Naive thymus-derived CD4-positive, alpha-beta T cell (primary cell): ENCODE measurements around the gene FRMD5. TPM values are rescaled to one million over a fixed set of nuclear protein-coding genes. Genes with fewer than 3 reads are reported as not detected.

Source experiments
- ATAC-seq: fragments of 150-1000 bp; cut with Tn5 transposase; 2 replicates; pipeline ENCODE4 v1.10.0; 2021; ENCODE audit warnings: mild to moderate bottlenecking, moderate library complexity
- CTCF ChIA-PET: fragments of 350-600 bp; sonication (Branson Sonifier 250); formaldehyde crosslinking; loops from one replicate; lab custom pipeline; 2021; ENCODE audit warnings: antibody characterized with exemption; lab: Charles Lee
- POLR2A ChIA-PET: fragments of 350-600 bp; sonication (Branson Sonifier 250); formaldehyde crosslinking; loops from one replicate; lab custom pipeline; 2021; ENCODE audit warnings: antibody characterized with exemption, inconsistent platforms; lab: Charles Lee
- DNase-seq, 9 donors: peaks; one replicate each; pipeline versions ENCODE4 v3.0.0 to v3.0.0-alpha.2; 2020 to 2022; ENCODE audit warnings: mixed read lengths in 1 of 9
- H3K27ac ChIP-seq: one replicate; pipeline ENCODE4 v1.7.0; 2013; ENCODE audit warnings: mild to moderate bottlenecking, low read depth, low read length, moderate library complexity
- H3K27me3 ChIP-seq, 2 donors: one replicate each; pipeline ENCODE4 v1.7.0; 2013; ENCODE audit warnings: low read length in 2 of 2, mild to moderate bottlenecking in 2 of 2, moderate library complexity in 2 of 2; ENCODE audit not compliant: control insufficient read depth in 2 of 2, insufficient read depth in 2 of 2
- H3K36me3 ChIP-seq, 3 experiments: 1 replicate in 2 of 3; 2 replicates in 1 of 3; pipeline ENCODE4 v1.7.0; 2013; ENCODE audit warnings: low read length in 3 of 3, mild to moderate bottlenecking in 3 of 3, moderate library complexity in 1 of 3; ENCODE audit not compliant: insufficient read depth in 3 of 3, control insufficient read depth in 2 of 3
- H3K4me1 ChIP-seq, 2 donors: one replicate each; pipeline ENCODE4 v1.7.0; 2013; ENCODE audit warnings: low read length in 2 of 2, mild to moderate bottlenecking in 2 of 2, moderate library complexity in 1 of 2; ENCODE audit not compliant: control insufficient read depth in 2 of 2, insufficient read depth in 2 of 2
- H3K4me3 ChIP-seq: 2 replicates; pipeline ENCODE4 v1.7.0; 2013; ENCODE audit warnings: mild to moderate bottlenecking, low read length
- H3K9me3 ChIP-seq, 3 experiments: 1 replicate in 2 of 3; 2 replicates in 1 of 3; pipeline ENCODE4 v1.7.0; 2013; ENCODE audit warnings: low read length in 3 of 3; ENCODE audit not compliant: control insufficient read depth in 2 of 3
- H3K27ac Mint-ChIP-seq, 9 donors: one replicate each; pipeline ENCODE4 v1.8.0; 2020 to 2022; ENCODE audit warnings: mixed read lengths in 9 of 9, mild to moderate bottlenecking in 8 of 9, moderate library complexity in 5 of 9, inconsistent platforms in 2 of 9
- H3K27me3 Mint-ChIP-seq, 5 donors: one replicate each; pipeline ENCODE4 v1.8.0; 2021 to 2022; ENCODE audit warnings: mixed read lengths in 5 of 5, mild to moderate bottlenecking in 1 of 5
- H3K36me3 Mint-ChIP-seq, 5 donors: one replicate each; pipeline ENCODE4 v1.8.0; 2020 to 2022; ENCODE audit warnings: mixed read lengths in 5 of 5, mild to moderate bottlenecking in 3 of 5, inconsistent platforms in 1 of 5
- H3K4me1 Mint-ChIP-seq, 7 donors: one replicate each; pipeline ENCODE4 v1.8.0; 2020 to 2022; ENCODE audit warnings: mixed read lengths in 7 of 7, mild to moderate bottlenecking in 3 of 7, inconsistent platforms in 1 of 7
- H3K4me3 Mint-ChIP-seq, 10 donors: one replicate each; pipeline ENCODE4 v1.8.0; 2020 to 2022; ENCODE audit warnings: mild to moderate bottlenecking in 10 of 10, mixed read lengths in 10 of 10, moderate library complexity in 6 of 10, inconsistent platforms in 2 of 10
- H3K9me3 Mint-ChIP-seq, 11 donors: one replicate each; pipeline ENCODE4 v1.8.0; 2020 to 2022; ENCODE audit warnings: mixed read lengths in 11 of 11, mild to moderate bottlenecking in 4 of 11, inconsistent platforms in 1 of 11, moderate library complexity in 1 of 11
- intact Hi-C, 2 donors: fragments of 100-400 bp; cut with micrococcal nuclease; formaldehyde crosslinking; loops; one replicate each; pipeline ENCODE4 v1.15.1; 2023
- polyA plus RNA-seq, 2 donors: library from polyadenylated mRNA; unstranded; fragments of 300-500 nt; fragmentation: Illumina TruSeq; gene quantifications; one replicate each; pipeline ENCODE4 v1.2.3, GENCODE V29; 2021
- total RNA-seq, 6 experiments: library from RNA in 5 of 6; stranded (reverse) in 5 of 6; gene quantifications; 1 replicate in 5 of 6; 2 replicates in 1 of 6; pipeline ENCODE4 v1.2.3 and lab custom pipeline; 2021 to 2026

Gene FRMD5
- total and polyA plus RNA-seq, 7 experiments from 2014 or later = 0.31 to 0.39 (median 0.35) TPM; not detected in 4

GRCh38 chr15:44081026-44082013 is 113.8 kb downstream of the FRMD5 start:
- ATAC-seq (no peak), DNase-seq (no peak)
- no peak overlapping the region for H3K27ac Mint-ChIP-seq
- Histone ChIP-seq H3K9me3 (no peaks in the 10 kb centered on the region), H3K4me3 (no peak overlapping the region), H3K27me3 (peaks cover 0 to 4% of the 10 kb centered on the region in 2 donors), H3K4me1 (no peaks in the 10 kb centered on the region), H3K27ac (no peak overlapping the region), H3K36me3 (no peaks in the 10 kb centered on the region)
- ChIA-PET POLR2A (no interaction called here), CTCF (no interaction called here)
- intact Hi-C loops = no loop called here
- H3K27me3 Mint-ChIP-seq = peaks cover 24 to 56% (median 49%) of the 10 kb centered on the region in 5 donors
- peaks cover 0 to 9% (median 0%) of the 10 kb centered on the region in 11 donors for H3K9me3 Mint-ChIP-seq
- no peaks in the 10 kb centered on the region for H3K4me1 Mint-ChIP-seq
- no peaks in the 10 kb centered on the region for H3K36me3 Mint-ChIP-seq
- no peak overlapping the region for H3K4me3 Mint-ChIP-seq

GRCh38 chr15:44075535-44075934 is 119.5 kb downstream of the FRMD5 start:
- DNase-seq (no peak), ATAC-seq (no peak)
- ChIA-PET POLR2A (no interaction called here), CTCF (no interaction called here)
- peaks cover 22 to 41% (median 35%) of the 10 kb centered on the region in 5 donors for H3K27me3 Mint-ChIP-seq
- H3K4me1 Mint-ChIP-seq = no peaks in the 10 kb centered on the region
- H3K4me1 ChIP-seq = no peaks in the 10 kb centered on the region
- H3K36me3 Mint-ChIP-seq = no peaks in the 10 kb centered on the region
- H3K27me3 ChIP-seq = peaks cover 0 to 4% of the 10 kb centered on the region in 2 donors
- intact Hi-C loops = no loop called here
- H3K4me3 Mint-ChIP-seq = no peak overlapping the region
- H3K4me3 ChIP-seq = no peak overlapping the region
- H3K27ac ChIP-seq = no peak overlapping the region
- H3K27ac Mint-ChIP-seq = no peak overlapping the region
- H3K9me3 ChIP-seq = no peaks in the 10 kb centered on the region
- H3K9me3 Mint-ChIP-seq = peaks cover 0 to 9% (median 0%) of the 10 kb centered on the region in 11 donors
- no peaks in the 10 kb centered on the region for H3K36me3 ChIP-seq

- CTCF ChIA-PET = no interaction called here
- Mint-ChIP-seq H3K27ac (no peak overlapping the region), H3K9me3 (no peaks in the 10 kb centered on the region), H3K4me1 (peaks cover 0 to 8% (median 4%) of the 10 kb centered on the region in 7 donors), H3K4me3 (no peak overlapping the region), H3K27me3 (peaks cover 11 to 38% (median 22%) of the 10 kb centered on the region in 5 donors), H3K36me3 (no peaks in the 10 kb centered on the region)
- no peaks in the 10 kb centered on the region for H3K4me1 ChIP-seq
- no peaks in the 10 kb centered on the region for H3K9me3 ChIP-seq
- intact Hi-C loops = no loop called here
- no peak overlapping the region for H3K27ac ChIP-seq
- no peaks in the 10 kb centered on the region for H3K36me3 ChIP-seq
- no peaks in the 10 kb centered on the region for H3K27me3 ChIP-seq
- ATAC-seq = no peak
- no peak for DNase-seq
- no peak overlapping the region for H3K4me3 ChIP-seq
- POLR2A ChIA-PET = no interaction called here
Measured at GRCh38 chr15:44069489-44069888, 125.6 kb downstream of the FRMD5 start.

DNA sequence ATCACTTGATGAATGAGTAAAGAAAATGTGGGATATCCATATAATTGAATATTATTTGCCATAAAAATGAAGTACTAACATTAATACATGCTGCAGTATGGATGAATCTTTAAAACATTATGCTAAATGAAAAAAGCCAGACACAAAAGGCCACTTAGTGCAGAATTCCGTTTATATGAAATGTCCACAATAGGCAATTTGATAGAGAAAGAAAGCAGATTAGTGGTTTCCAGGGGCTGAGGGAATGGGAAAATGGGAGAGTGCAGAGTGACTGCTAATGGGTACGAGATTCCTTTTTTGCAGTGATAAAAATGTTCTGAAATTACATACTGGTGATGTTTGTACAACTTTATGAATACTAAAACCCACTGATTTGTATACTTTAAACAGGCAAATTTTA is 126.7 kb downstream of the FRMD5 start:
- no peaks in the 10 kb centered on the region for H3K27me3 ChIP-seq
- no peaks in the 10 kb centered on the region for H3K9me3 ChIP-seq
- DNase-seq = no peak
- Mint-ChIP-seq H3K27me3 (peaks cover 11 to 38% (median 22%) of the 10 kb centered on the region in 5 donors), H3K4me1 (peaks cover 0 to 8% (median 4%) of the 10 kb centered on the region in 7 donors), H3K9me3 (no peaks in the 10 kb centered on the region), H3K36me3 (no peaks in the 10 kb centered on the region), H3K27ac (no peak overlapping the region), H3K4me3 (no peak overlapping the region)
- H3K27ac ChIP-seq = no peak overlapping the region
- H3K36me3 ChIP-seq = no peaks in the 10 kb centered on the region
- H3K4me1 ChIP-seq = no peaks in the 10 kb centered on the region
- ATAC-seq = no peak
- POLR2A ChIA-PET = no interaction called here
- H3K4me3 ChIP-seq = no peak overlapping the region
- intact Hi-C loops = no loop called here
- CTCF ChIA-PET = no interaction called here

DNA sequence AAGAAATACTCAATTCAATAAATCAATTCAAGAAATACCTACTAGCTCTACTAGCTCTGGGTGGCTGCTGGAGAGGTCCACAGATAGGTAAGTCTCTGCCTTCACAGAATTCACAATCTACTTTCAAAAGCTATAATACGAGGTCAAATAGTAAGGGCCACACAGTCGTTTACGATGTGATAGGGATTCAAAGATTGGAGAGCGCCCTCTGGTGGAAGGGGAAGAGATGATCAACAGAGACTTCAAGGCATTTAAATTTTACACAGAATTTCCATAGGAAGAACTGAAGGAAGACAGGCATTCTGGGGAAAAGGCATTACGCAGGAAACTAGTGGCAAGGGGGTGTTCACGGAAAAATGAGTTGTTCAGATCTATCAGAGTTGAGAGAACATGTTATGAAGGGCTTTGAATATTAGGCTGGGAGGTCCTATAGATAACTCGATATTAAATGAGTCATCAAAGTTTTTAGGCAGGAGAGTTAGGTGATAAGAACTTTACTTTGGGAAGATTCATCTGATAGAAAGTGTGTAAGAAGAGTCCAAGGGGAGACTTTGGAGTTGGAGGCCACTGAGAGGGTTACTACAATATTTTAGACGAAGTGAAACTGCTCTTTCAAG is 128.8 kb downstream of the FRMD5 start:
- Mint-ChIP-seq H3K36me3 (no peaks in the 10 kb centered on the region), H3K4me1 (peaks cover 0 to 8% (median 4%) of the 10 kb centered on the region in 7 donors), H3K27me3 (peaks cover 11 to 39% (median 22%) of the 10 kb centered on the region in 5 donors), H3K27ac (no peak overlapping the region), H3K4me3 (no peak overlapping the region), H3K9me3 (no peaks in the 10 kb centered on the region)
- H3K27me3 ChIP-seq = no peaks in the 10 kb centered on the region
- CTCF ChIA-PET = interaction anchor here (0.6 to 1.4 kb wide), 3 partner anchors 36 to 1378 kb away, joined by 3 to 4 read pairs (median 4); no protein-coding TSS in a partner anchor
- intact Hi-C loops = loop anchor here (1.0 kb wide), 2 partner anchors 163 to 194 kb away; no protein-coding TSS in a partner anchor
- ATAC-seq (no peak), DNase-seq (peak; percentile 2 to 59 (median 23))
- H3K4me3 ChIP-seq = no peak overlapping the region
- no peak overlapping the region for H3K27ac ChIP-seq
- POLR2A ChIA-PET = no interaction called here
- no peaks in the 10 kb centered on the region for H3K36me3 ChIP-seq
- no peaks in the 10 kb centered on the region for H3K4me1 ChIP-seq
- H3K9me3 ChIP-seq = no peaks in the 10 kb centered on the region

DNA sequence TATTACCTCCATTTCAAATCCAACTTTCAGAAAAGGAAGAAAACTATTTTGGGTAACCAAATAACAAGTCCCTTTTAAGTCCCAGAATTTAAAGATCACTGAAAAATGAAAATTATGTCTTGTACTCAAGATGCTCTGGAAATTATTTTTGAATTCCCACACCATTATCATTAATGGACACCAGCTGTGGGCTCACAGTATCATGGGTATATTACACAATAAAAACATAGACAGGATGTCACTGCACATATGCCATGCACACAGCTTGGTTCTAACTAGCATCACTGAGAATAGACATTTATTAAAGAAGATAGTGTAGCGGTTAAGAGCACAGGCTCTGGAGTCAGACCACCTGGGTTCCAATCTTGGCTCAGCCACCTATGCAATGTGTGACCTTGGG is 130.4 kb downstream of the FRMD5 start:
- Mint-ChIP-seq H3K4me1 (peaks cover 0 to 8% (median 4%) of the 10 kb centered on the region in 7 donors), H3K4me3 (no peak overlapping the region), H3K27me3 (peaks cover 11 to 36% (median 22%) of the 10 kb centered on the region in 5 donors), H3K9me3 (no peaks in the 10 kb centered on the region), H3K27ac (no peak overlapping the region), H3K36me3 (no peaks in the 10 kb centered on the region)
- CTCF ChIA-PET = interaction anchor here (1.4 kb wide), 1 partner anchor 37 kb away, joined by 4 read pairs; no protein-coding TSS in a partner anchor
- POLR2A ChIA-PET = no interaction called here
- H3K27ac ChIP-seq = no peak overlapping the region
- H3K27me3 ChIP-seq = no peaks in the 10 kb centered on the region
- ATAC-seq (no peak), DNase-seq (no peak)
- intact Hi-C loops = no loop called here
- H3K4me3 ChIP-seq = no peak overlapping the region
- H3K4me1 ChIP-seq = no peaks in the 10 kb centered on the region
- no peaks in the 10 kb centered on the region for H3K36me3 ChIP-seq
- no peaks in the 10 kb centered on the region for H3K9me3 ChIP-seq
